ENCODE measurements around the gene FAM222A.
A peak's percentile ranks its signal among the peaks of the same experiment; 100 is the strongest.

The FAM222A gene

DNA sequence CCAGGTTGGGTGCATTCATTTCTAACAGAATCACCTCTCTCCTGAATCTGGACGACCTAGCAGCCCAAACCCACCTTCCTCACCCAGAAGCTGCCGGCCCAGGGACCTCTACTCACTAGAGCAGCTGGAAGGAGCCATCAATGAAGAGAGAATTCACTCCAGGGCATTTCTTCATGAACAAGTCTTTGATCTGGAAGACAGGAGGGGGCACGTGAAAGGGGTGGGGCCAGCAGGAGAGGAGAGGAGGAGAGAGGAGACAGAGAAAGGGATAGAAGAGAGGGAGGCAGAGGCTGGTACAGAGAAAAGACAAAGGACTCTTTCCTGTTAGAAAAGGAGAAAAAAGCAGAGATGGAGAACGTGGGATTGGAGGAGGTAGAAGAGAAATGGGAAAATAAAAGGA is 79.8 kb downstream of the FAM222A start:
- 100% methylated on average over 1 of the region's 4 CpGs for WGBS (ENCODE audit: extremely low coverage, insufficient coverage, low lambda C conversion rate)
- DNase-seq: no peak

DNA sequence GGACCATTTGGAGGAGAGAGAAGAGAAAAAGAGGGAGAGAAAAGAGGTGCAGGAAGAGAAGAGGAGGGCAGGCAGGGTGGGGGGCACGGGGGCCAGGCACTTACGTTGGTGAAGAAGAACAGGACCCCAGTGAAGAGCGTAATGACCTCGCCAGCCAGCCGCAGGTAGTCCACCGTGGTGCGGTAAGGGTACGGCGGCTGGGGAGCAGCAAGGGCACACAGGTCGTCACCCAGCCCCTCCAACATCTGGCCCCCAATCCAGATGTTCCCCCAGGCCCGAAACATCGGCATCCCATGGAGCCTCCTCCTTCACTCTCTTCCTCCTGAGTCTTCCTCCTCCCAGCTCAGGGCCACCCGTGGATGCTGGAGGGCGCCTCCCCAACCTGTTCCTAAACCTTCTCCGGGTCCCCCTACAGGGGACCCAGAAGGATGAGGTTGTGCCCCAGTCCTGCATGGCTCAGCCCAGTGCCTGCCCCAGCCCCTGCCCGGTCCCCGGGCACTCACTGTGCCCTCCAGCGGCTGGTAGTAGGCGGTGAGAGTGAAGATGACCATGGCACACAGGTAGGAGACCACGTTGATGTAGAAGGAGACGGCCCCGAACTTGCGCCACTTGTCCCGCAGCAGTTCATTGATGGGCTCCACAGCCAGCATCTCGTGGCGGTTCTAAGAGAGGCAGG is 80.3 kb downstream of the FAM222A start:
- Histone ChIP-seq H3K79me1 (ENCODE audit: low read length) (no peaks in the 10 kb centered on the region), H4K8ac (ENCODE audit: low read depth, low read length) (no peak overlapping the region), H3K4me3 (ENCODE audit: low read length) (no peak overlapping the region), H3K27me3 (ENCODE audit: insufficient read depth, low read length, poor library complexity) (no peaks in the 10 kb centered on the region), H2AK5ac (ENCODE audit: low read length) (no peak overlapping the region), H3K4me2 (ENCODE audit: low read length) (no peak overlapping the region), H3K27ac (ENCODE audit: low read depth, low read length) (no peak overlapping the region), H3K79me2 (ENCODE audit: control insufficient read depth, insufficient read depth, low read length) (no peaks in the 10 kb centered on the region), H2BK15ac (replicated peaks; ENCODE audit: low read depth) (no peak overlapping the region), H2BK120ac (ENCODE audit: low read depth, low read length) (no peak overlapping the region), H3K18ac (ENCODE audit: low read length) (no peak overlapping the region), H3K23ac (ENCODE audit: low read length) (no peak overlapping the region), H3K4me1 (ENCODE audit: control insufficient read depth, low read depth, low read length) (no peaks in the 10 kb centered on the region), H3K4ac (ENCODE audit: low read depth, low read length) (no peak overlapping the region), H3K56ac (ENCODE audit: low read length) (no peak overlapping the region), H4K5ac (ENCODE audit: low read length) (no peak overlapping the region), H3K36me3 (ENCODE audit: control insufficient read depth, insufficient read depth, low read length) (no peaks in the 10 kb centered on the region), H2BK5ac (ENCODE audit: low read length) (no peak overlapping the region), H3K9ac (ENCODE audit: low read length) (no peak overlapping the region)
- WGBS (ENCODE audit: extremely low coverage, insufficient coverage, low lambda C conversion rate): no CpG with 5 or more reads among the region's 26 CpGs
- DNase-seq: no peak

More for the DNA sequence above, 79.8 kb downstream of the FAM222A start:
- Histone ChIP-seq H4K8ac (ENCODE audit: low read depth, low read length) (no peak overlapping the region), H3K23ac (ENCODE audit: low read length) (no peak overlapping the region), H3K27me3 (ENCODE audit: insufficient read depth, low read length, poor library complexity) (no peaks in the 10 kb centered on the region), H2BK15ac (replicated peaks; ENCODE audit: low read depth) (no peak overlapping the region), H2BK120ac (ENCODE audit: low read depth, low read length) (no peak overlapping the region), H3K9ac (ENCODE audit: low read length) (no peak overlapping the region), H3K36me3 (ENCODE audit: control insufficient read depth, insufficient read depth, low read length) (no peaks in the 10 kb centered on the region), H2AK5ac (ENCODE audit: low read length) (no peak overlapping the region), H3K4me2 (ENCODE audit: low read length) (no peak overlapping the region), H3K79me1 (ENCODE audit: low read length) (no peaks in the 10 kb centered on the region), H2BK5ac (ENCODE audit: low read length) (no peak overlapping the region), H3K4me3 (ENCODE audit: low read length) (no peak overlapping the region), H3K56ac (ENCODE audit: low read length) (no peak overlapping the region), H3K79me2 (ENCODE audit: control insufficient read depth, insufficient read depth, low read length) (no peaks in the 10 kb centered on the region), H3K27ac (ENCODE audit: low read depth, low read length) (no peak overlapping the region), H3K4me1 (ENCODE audit: control insufficient read depth, low read depth, low read length) (no peaks in the 10 kb centered on the region), H3K18ac (ENCODE audit: low read length) (no peak overlapping the region), H3K4ac (ENCODE audit: low read depth, low read length) (no peak overlapping the region), H4K5ac (ENCODE audit: low read length) (no peak overlapping the region)

DNA sequence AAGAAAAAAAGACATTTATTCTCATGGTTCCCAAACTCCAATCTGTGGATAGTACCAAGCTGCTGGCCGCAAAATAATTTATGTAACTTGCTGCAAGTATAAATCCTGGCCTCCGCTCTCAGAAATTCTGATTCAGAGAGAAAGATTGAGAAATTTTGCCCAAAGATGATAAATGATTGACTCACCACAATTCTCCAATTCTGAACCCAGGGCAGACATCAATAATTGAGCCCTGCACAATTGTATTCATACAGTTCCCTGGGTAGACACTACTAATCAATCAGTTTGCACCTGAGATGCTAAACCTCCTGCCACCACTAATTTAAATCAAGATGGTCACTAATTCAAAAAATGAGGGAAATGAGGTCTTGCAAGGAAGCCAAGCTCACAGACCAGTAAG is 81.4 kb downstream of the FAM222A start:
- H2AK5ac ChIP-seq (ENCODE audit: low read length): no peak overlapping the region
- H2BK5ac ChIP-seq (ENCODE audit: low read length): no peak overlapping the region
- no peaks in the 10 kb centered on the region for H3K4me1 ChIP-seq (ENCODE audit: control insufficient read depth, low read depth, low read length)
- H4K5ac ChIP-seq (ENCODE audit: low read length): no peak overlapping the region
- no peak for DNase-seq
- H3K27me3 ChIP-seq (ENCODE audit: insufficient read depth, low read length, poor library complexity): no peaks in the 10 kb centered on the region
- H3K79me1 ChIP-seq (ENCODE audit: low read length): no peaks in the 10 kb centered on the region
- H3K4ac ChIP-seq (ENCODE audit: low read depth, low read length): no peak overlapping the region
- H2BK15ac ChIP-seq (replicated peaks; ENCODE audit: low read depth): no peak overlapping the region
- no peak overlapping the region for H3K18ac ChIP-seq (ENCODE audit: low read length)
- no peak overlapping the region for H4K8ac ChIP-seq (ENCODE audit: low read depth, low read length)
- no peaks in the 10 kb centered on the region for H3K36me3 ChIP-seq (ENCODE audit: control insufficient read depth, insufficient read depth, low read length)
- no peaks in the 10 kb centered on the region for H3K79me2 ChIP-seq (ENCODE audit: control insufficient read depth, insufficient read depth, low read length)
- H3K4me3 ChIP-seq (ENCODE audit: low read length): no peak overlapping the region
- no peak overlapping the region for H3K4me2 ChIP-seq (ENCODE audit: low read length)
- no peak overlapping the region for H3K9ac ChIP-seq (ENCODE audit: low read length)
- no peak overlapping the region for H3K27ac ChIP-seq (ENCODE audit: low read depth, low read length)
- no peak overlapping the region for H3K23ac ChIP-seq (ENCODE audit: low read length)
- WGBS (ENCODE audit: extremely low coverage, insufficient coverage, low lambda C conversion rate): no CpG with 5 or more reads among the region's 2 CpGs
- H3K56ac ChIP-seq (ENCODE audit: low read length): no peak overlapping the region
- H2BK120ac ChIP-seq (ENCODE audit: low read depth, low read length): no peak overlapping the region

DNA sequence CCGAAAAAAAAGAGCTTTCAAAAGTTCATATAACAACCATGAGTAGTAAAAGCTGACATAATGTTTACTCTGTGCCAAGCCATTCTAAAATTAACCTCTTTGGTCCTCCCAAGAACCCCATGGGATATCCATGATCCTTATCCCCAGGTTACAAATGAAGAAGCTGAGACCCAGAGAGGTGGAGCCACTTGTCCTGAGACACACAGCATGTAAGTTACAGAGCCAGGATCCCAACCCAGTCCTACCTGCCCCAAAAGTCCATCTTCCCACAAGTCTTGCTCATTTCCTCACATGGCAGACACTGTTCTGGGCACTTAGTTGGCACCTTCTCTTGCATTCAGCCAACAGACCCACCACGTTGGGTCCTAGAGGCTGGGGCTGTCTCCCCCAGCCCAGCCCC is 82.4 kb downstream of the FAM222A start:
- Histone ChIP-seq H3K27ac (ENCODE audit: low read depth, low read length) (no peak overlapping the region), H3K4me3 (ENCODE audit: low read length) (no peak overlapping the region)
- no CpG with 5 or more reads among the region's 2 CpGs for WGBS (ENCODE audit: extremely low coverage, insufficient coverage, low lambda C conversion rate)

DNA sequence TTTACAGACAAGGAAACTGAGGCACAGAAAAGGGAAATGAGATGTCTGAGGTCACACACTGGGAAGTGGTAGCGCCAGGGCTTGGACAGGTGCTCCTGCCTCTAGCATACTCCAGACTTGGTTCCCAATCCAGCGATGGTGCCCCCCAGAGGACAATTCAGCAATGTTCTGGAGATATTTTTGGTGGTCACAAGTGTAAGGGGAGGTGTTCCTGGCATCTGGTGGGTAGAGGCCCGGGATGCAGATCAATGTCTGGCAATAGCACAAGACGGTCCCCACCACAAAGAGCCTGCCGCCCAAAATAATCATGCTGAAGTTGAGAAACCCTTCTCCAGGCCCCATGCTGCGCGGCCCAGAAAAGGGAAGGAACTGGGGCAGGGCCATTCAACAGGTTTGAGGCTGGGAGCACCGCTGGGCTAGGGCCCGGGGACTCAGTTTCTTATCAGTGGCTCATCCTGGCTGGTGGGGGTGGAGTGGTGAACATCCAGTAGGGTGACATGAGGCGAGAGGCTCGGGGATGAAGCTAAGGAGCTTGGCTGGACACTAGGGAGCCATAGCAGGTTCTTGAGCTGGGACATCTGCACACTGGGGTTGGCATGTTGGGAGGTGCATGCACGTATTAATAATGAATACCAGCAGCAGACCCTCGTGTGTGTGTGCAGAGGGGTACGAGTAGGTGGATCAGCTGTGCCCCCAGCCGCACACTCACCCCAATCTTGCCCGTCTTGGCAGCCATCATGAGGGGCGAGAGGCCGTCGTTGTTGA is 84.5 kb downstream of the FAM222A start:
- Histone ChIP-seq H3K79me2 (ENCODE audit: control insufficient read depth, insufficient read depth, low read length) (no peaks in the 10 kb centered on the region), H3K36me3 (ENCODE audit: control insufficient read depth, insufficient read depth, low read length) (no peaks in the 10 kb centered on the region), H2BK15ac (replicated peaks; ENCODE audit: low read depth) (no peak overlapping the region), H2BK5ac (ENCODE audit: low read length) (no peak overlapping the region), H3K23ac (ENCODE audit: low read length) (no peak overlapping the region), H3K4me3 (ENCODE audit: low read length) (no peak overlapping the region), H3K4me2 (ENCODE audit: low read length) (no peak overlapping the region), H3K27ac (ENCODE audit: low read depth, low read length) (no peak overlapping the region), H2AK5ac (ENCODE audit: low read length) (no peak overlapping the region), H3K18ac (ENCODE audit: low read length) (no peak overlapping the region), H3K4me1 (ENCODE audit: control insufficient read depth, low read depth, low read length) (no peaks in the 10 kb centered on the region), H4K5ac (ENCODE audit: low read length) (no peak overlapping the region), H2BK120ac (ENCODE audit: low read depth, low read length) (no peak overlapping the region), H4K8ac (ENCODE audit: low read depth, low read length) (no peak overlapping the region), H3K56ac (ENCODE audit: low read length) (no peak overlapping the region), H3K27me3 (ENCODE audit: insufficient read depth, low read length, poor library complexity) (no peaks in the 10 kb centered on the region), H3K79me1 (ENCODE audit: low read length) (no peaks in the 10 kb centered on the region), H3K4ac (ENCODE audit: low read depth, low read length) (no peak overlapping the region), H3K9ac (ENCODE audit: low read length) (no peak overlapping the region)
- DNase-seq: peak; percentile 56
- no CpG with 5 or more reads among the region's 19 CpGs for WGBS (ENCODE audit: extremely low coverage, insufficient coverage, low lambda C conversion rate)

More for the DNA sequence above, 82.4 kb downstream of the FAM222A start:
- Histone ChIP-seq H3K56ac (ENCODE audit: low read length) (no peak overlapping the region), H2BK5ac (ENCODE audit: low read length) (no peak overlapping the region), H3K36me3 (ENCODE audit: control insufficient read depth, insufficient read depth, low read length) (no peaks in the 10 kb centered on the region), H3K4ac (ENCODE audit: low read depth, low read length) (no peak overlapping the region), H3K18ac (ENCODE audit: low read length) (no peak overlapping the region), H3K4me1 (ENCODE audit: control insufficient read depth, low read depth, low read length) (no peaks in the 10 kb centered on the region), H3K27me3 (ENCODE audit: insufficient read depth, low read length, poor library complexity) (no peaks in the 10 kb centered on the region), H3K79me2 (ENCODE audit: control insufficient read depth, insufficient read depth, low read length) (no peaks in the 10 kb centered on the region), H3K9ac (ENCODE audit: low read length) (no peak overlapping the region), H2BK120ac (ENCODE audit: low read depth, low read length) (no peak overlapping the region), H4K8ac (ENCODE audit: low read depth, low read length) (no peak overlapping the region), H2BK15ac (replicated peaks; ENCODE audit: low read depth) (no peak overlapping the region), H3K23ac (ENCODE audit: low read length) (no peak overlapping the region), H3K4me2 (ENCODE audit: low read length) (no peak overlapping the region), H3K79me1 (ENCODE audit: low read length) (no peaks in the 10 kb centered on the region), H4K5ac (ENCODE audit: low read length) (no peak overlapping the region), H2AK5ac (ENCODE audit: low read length) (no peak overlapping the region)
- no peak for DNase-seq

Data from mesendoderm (in vitro differentiated cells).